WERI-Rb-1 (cell line): ENCODE results near the gene GAK.

Source experiments
- DNase-seq: peaks from one replicate; pipeline ENCODE4 v3.0.0-alpha.2; 2020
- H3K27ac ChIP-seq: fragments of 250-450 bp; sonication (Bioruptor Pico); 2 replicates; pipeline ENCODE4 v1.5.1; 2020; ENCODE audit warnings: mild to moderate bottlenecking, moderate library complexity
- H3K27me3 ChIP-seq: fragments of 250-450 bp; sonication (Bioruptor Pico); 2 replicates; pipeline ENCODE4 v1.5.1; 2021; ENCODE audit warnings: mild to moderate bottlenecking, low read depth, moderate library complexity; ENCODE audit not compliant: insufficient read depth, severe bottlenecking
- H3K36me3 ChIP-seq: fragments of 250-450 bp; sonication (Bioruptor Pico); 2 replicates; pipeline ENCODE4 v1.5.1; 2020; ENCODE audit warnings: mild to moderate bottlenecking, moderate library complexity
- H3K4me3 ChIP-seq: 2 replicates; pipeline ENCODE4 v1.5.1; 2011; ENCODE audit warnings: low read depth, mild to moderate bottlenecking, control low read depth, low read length
- H3K9me3 ChIP-seq: fragments of 250-450 bp; sonication (Bioruptor Pico); 2 replicates; pipeline ENCODE4 v1.5.1; 2021; ENCODE audit warnings: mild to moderate bottlenecking, moderate library complexity; ENCODE audit not compliant: severe bottlenecking
- CTCF ChIP-seq: IDR thresholded peaks from 2 replicates; pipeline ENCODE4 v1.5.1; 2011; ENCODE audit warnings: low read depth, mild to moderate bottlenecking, control low read depth, inconsistent platforms, low read length

The GAK gene

GRCh38 chr4:825971-826330, 106.2 kb downstream of the GAK start, which contains the start of gene CPLX1:
CPLX1 (minus strand) TSS chr4:826129; CDS start chr4:824522, 1,607 bp downstream.
- no peak for TF ChIP-seq CTCF
- H3K9me3 ChIP-seq = peaks cover 3% of the 10 kb centered on the region
- peak; percentile 77 for DNase-seq
- peak within 1 kb of the TSS; percentile 58 for H3K4me3 ChIP-seq
- peak within 1 kb of the TSS; percentile 88 for H3K27ac ChIP-seq
- no peaks in the 10 kb centered on the region for H3K27me3 ChIP-seq
- H3K36me3 ChIP-seq = peaks cover 38% of the 10 kb centered on the region

GRCh38 chr4:825063-825970, 106.8 kb downstream of the GAK start:
- Histone ChIP-seq H3K36me3 (peaks cover 44% of the 10 kb centered on the region), H3K27ac (peak overlapping the region; percentile 76), H3K4me3 (peak overlapping the region; percentile 58), H3K27me3 (no peaks in the 10 kb centered on the region), H3K9me3 (no peaks in the 10 kb centered on the region)
- no peak for TF ChIP-seq CTCF
- DNase-seq = no peak

- Histone ChIP-seq H3K9me3 (no peaks in the 10 kb centered on the region), H3K4me3 (peak overlapping the region; percentile 58), H3K27me3 (no peaks in the 10 kb centered on the region), H3K36me3 (peaks cover 50% of the 10 kb centered on the region), H3K27ac (peak overlapping the region; percentile 76)
- peak; percentile 61 for DNase-seq
- TF ChIP-seq CTCF = no peak
Observed at GRCh38 chr4:824461-825062, 107.6 kb downstream of the GAK start.

- no peak for DNase-seq
- TF ChIP-seq CTCF = 0 out of 2 replicates have a peak, but pooled peaks have one; percentile 6
- Histone ChIP-seq H3K4me3 (no peak overlapping the region; the same call in 1 of the 2 replicates), H3K9me3 (no peaks in the 10 kb centered on the region), H3K27ac (peak overlapping the region; percentile 76), H3K27me3 (no peaks in the 10 kb centered on the region), H3K36me3 (peaks cover 57% of the 10 kb centered on the region)
Observed at GRCh38 chr4:823761-824460, 108.2 kb downstream of the GAK start.

- no peak for TF ChIP-seq CTCF
- Histone ChIP-seq H3K27me3 (no peaks in the 10 kb centered on the region), H3K36me3 (peaks cover 63% of the 10 kb centered on the region), H3K9me3 (no peaks in the 10 kb centered on the region), H3K4me3 (no peak overlapping the region), H3K27ac (no peak overlapping the region)
- no peak for DNase-seq
Observed at GRCh38 chr4:823176-823760, 108.8 kb downstream of the GAK start.
